Endodermal cell (in vitro differentiated cells): ENCODE results near the gene CHRND. TPM values are rescaled to one million over a fixed set of nuclear protein-coding genes. Genes with fewer than 3 reads are reported as not detected.

ENCODE experiments used
- DNase-seq: peaks from one replicate; pipeline ENCODE4 v3.0.0-alpha.2; 2017
- H3K27ac ChIP-seq: 2 replicates; pipeline ENCODE4 v1.5.1; 2013; ENCODE audit warnings: mild to moderate bottlenecking, low read depth, low read length, moderate library complexity
- H3K27me3 ChIP-seq: 2 replicates; pipeline ENCODE4 v1.6.1; 2013; ENCODE audit warnings: mild to moderate bottlenecking, low read length, moderate library complexity; ENCODE audit not compliant: insufficient read depth, control insufficient read depth, poor library complexity, severe bottlenecking
- H3K36me3 ChIP-seq: 2 replicates; pipeline ENCODE4 v1.7.0; 2013; ENCODE audit warnings: mild to moderate bottlenecking, low read length, moderate library complexity; ENCODE audit not compliant: control insufficient read depth, insufficient read depth
- H3K4me1 ChIP-seq: one replicate; pipeline ENCODE4 v1.7.0; 2013; ENCODE audit warnings: low read length; ENCODE audit not compliant: control insufficient read depth, insufficient read depth
- H3K4me3 ChIP-seq: 2 replicates; pipeline ENCODE4 v1.5.1; 2013; ENCODE audit warnings: mild to moderate bottlenecking, low read length, moderate library complexity
- H3K9ac ChIP-seq: 2 replicates; pipeline ENCODE4 v1.6.1; 2013; ENCODE audit warnings: mild to moderate bottlenecking, low read length, moderate library complexity; ENCODE audit not compliant: poor library complexity, severe bottlenecking; ENCODE audit errors: extremely low read depth
- H3K9me3 ChIP-seq: 2 replicates; pipeline ENCODE4 v1.6.1; 2013; ENCODE audit warnings: mild to moderate bottlenecking, low read length, moderate library complexity; ENCODE audit not compliant: control insufficient read depth
- H3K27ac Mint-ChIP-seq: 2 replicates; pipeline ENCODE4 v1.8.0; 2020; ENCODE audit warnings: mixed read lengths
- H3K27me3 Mint-ChIP-seq: 2 replicates; pipeline ENCODE4 v1.8.0; 2021; ENCODE audit warnings: mild to moderate bottlenecking, mixed read lengths; ENCODE audit not compliant: insufficient read depth
- H3K36me3 Mint-ChIP-seq: 2 replicates; pipeline ENCODE4 v1.8.0; 2020; ENCODE audit warnings: low read depth, mixed read lengths
- H3K4me1 Mint-ChIP-seq: 2 replicates; pipeline ENCODE4 v1.8.0; 2020; ENCODE audit warnings: mixed read lengths
- H3K4me3 Mint-ChIP-seq: 2 replicates; pipeline ENCODE4 v1.8.0; 2020; ENCODE audit warnings: mild to moderate bottlenecking, moderate library complexity, mixed read lengths
- H3K9me3 Mint-ChIP-seq: 2 replicates; pipeline ENCODE4 v1.8.0; 2020; ENCODE audit warnings: mild to moderate bottlenecking, mixed read lengths
- WGBS, 2 experiments: methylation state at CpG; one replicate each; pipeline versions ENCODE4 v1.1.5 to v1.1.7; 2013; ENCODE audit warnings: missing lambda C conversion rate in 2 of 2, mixed read lengths in 1 of 2; ENCODE audit not compliant: insufficient coverage in 1 of 2, insufficient read length in 1 of 2; 5-methylcytosine and 5-hydroxymethylcytosine counted together
- total RNA-seq, 2 donors: library from RNA; stranded (reverse); fragmentation: NEBNext Ultra II Directional in 1 of 2; extraction: Animal tissue kit (Norgen Biotek cat#: 25700) in 1 of 2; gene quantifications; 2 replicates in 1 of 2; 3 replicates in 1 of 2; pipeline ENCODE4 v1.2.1, GENCODE V29; 2021
- TF ChIP-seq, protein P1 (sequence below): fragments of 200-600 bp; sonication (generic); conservative IDR thresholded peaks from 2 replicates; pipeline ENCODE4 v1.5.0; 2021; ENCODE audit warnings: antibody characterized with exemption, mild to moderate bottlenecking

Gene CHRND
- total RNA-seq, 2 donors from 2014 or later = 0.11 TPM; not detected in 1

DNA sequence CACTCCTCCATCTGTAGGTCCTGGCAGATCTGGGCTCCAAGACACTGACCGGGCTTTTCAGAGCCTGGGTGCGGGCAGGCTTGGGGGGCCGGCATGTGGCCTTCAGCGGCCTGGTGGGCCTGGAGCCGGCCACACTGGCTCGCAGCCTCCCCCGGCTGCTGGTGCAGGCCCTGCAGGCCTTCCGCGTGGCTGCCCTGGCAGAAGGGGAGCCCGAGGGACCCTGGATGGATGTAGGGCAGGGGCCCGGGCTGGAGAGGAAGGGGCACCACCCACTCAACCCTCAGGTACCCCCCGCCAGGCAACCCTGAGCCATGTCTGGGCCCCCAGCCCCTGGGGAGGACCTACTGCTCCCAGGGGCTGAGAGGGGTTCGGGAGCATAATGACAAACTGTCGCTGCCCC, 761 bp upstream of the CHRND start:
- H3K9me3 ChIP-seq = no peaks in the 10 kb centered on the region
- WGBS, 2 experiments = 84 to 87% methylated on average over 5 to 14 of the region's 14 CpGs
- H3K9ac ChIP-seq = no peak overlapping the region
- no peak overlapping the region for H3K4me3 Mint-ChIP-seq
- peaks cover 52% of the 10 kb centered on the region for H3K27me3 ChIP-seq
- peaks cover 58% of the 10 kb centered on the region for H3K27me3 Mint-ChIP-seq
- no peaks in the 10 kb centered on the region for H3K4me1 ChIP-seq
- H3K4me1 Mint-ChIP-seq = no peaks in the 10 kb centered on the region
- no peak overlapping the region for H3K27ac ChIP-seq
- no peak overlapping the region for H3K27ac Mint-ChIP-seq
- H3K36me3 Mint-ChIP-seq = no peaks in the 10 kb centered on the region
- no peak for DNase-seq
- H3K36me3 ChIP-seq = no peaks in the 10 kb centered on the region
- H3K9me3 Mint-ChIP-seq = no peaks in the 10 kb centered on the region
- H3K4me3 ChIP-seq = no peak overlapping the region
- TF ChIP-seq, protein P1, sequence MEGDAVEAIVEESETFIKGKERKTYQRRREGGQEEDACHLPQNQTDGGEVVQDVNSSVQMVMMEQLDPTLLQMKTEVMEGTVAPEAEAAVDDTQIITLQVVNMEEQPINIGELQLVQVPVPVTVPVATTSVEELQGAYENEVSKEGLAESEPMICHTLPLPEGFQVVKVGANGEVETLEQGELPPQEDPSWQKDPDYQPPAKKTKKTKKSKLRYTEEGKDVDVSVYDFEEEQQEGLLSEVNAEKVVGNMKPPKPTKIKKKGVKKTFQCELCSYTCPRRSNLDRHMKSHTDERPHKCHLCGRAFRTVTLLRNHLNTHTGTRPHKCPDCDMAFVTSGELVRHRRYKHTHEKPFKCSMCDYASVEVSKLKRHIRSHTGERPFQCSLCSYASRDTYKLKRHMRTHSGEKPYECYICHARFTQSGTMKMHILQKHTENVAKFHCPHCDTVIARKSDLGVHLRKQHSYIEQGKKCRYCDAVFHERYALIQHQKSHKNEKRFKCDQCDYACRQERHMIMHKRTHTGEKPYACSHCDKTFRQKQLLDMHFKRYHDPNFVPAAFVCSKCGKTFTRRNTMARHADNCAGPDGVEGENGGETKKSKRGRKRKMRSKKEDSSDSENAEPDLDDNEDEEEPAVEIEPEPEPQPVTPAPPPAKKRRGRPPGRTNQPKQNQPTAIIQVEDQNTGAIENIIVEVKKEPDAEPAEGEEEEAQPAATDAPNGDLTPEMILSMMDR = no peak

DNA sequence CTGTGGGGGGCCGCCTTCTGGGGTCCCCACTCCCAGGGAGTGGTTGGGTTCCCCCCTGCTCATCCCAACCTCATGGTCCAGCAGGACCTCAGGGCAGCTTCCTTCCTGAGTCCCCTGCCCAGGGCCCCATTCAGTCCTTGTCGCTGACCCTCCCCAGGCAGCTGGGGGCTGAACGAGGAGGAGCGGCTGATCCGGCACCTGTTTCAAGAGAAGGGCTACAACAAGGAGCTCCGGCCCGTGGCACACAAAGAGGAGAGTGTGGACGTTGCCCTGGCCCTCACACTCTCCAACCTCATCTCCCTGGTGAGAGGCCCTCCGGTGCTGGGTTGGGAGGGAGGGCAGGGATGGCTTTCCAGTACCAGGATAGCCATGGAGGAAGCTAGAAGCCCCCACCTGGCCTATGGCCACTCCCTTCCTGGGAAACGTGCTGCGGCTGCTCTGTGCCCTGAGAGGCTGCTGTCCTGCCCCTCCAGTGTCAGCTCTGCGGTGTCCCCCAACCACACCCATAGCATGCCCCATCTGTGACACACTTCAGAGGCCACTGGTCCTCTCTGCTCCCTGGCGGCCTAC, 497 bp downstream of the CHRND start:
- TF ChIP-seq, protein P1 = no peak
- Mint-ChIP-seq H3K4me3 (no peak overlapping the region), H3K9me3 (no peaks in the 10 kb centered on the region), H3K27me3 (peaks cover 46% of the 10 kb centered on the region), H3K27ac (no peak overlapping the region), H3K36me3 (no peaks in the 10 kb centered on the region), H3K4me1 (no peaks in the 10 kb centered on the region)
- Histone ChIP-seq H3K4me1 (no peaks in the 10 kb centered on the region), H3K27ac (no peak overlapping the region), H3K27me3 (peaks cover 39% of the 10 kb centered on the region), H3K9ac (no peak overlapping the region), H3K4me3 (no peak overlapping the region), H3K36me3 (no peaks in the 10 kb centered on the region), H3K9me3 (no peaks in the 10 kb centered on the region)
- DNase-seq = no peak
- WGBS, 2 experiments = 80 to 85% methylated on average over 2 to 12 of the region's 13 CpGs

DNA sequence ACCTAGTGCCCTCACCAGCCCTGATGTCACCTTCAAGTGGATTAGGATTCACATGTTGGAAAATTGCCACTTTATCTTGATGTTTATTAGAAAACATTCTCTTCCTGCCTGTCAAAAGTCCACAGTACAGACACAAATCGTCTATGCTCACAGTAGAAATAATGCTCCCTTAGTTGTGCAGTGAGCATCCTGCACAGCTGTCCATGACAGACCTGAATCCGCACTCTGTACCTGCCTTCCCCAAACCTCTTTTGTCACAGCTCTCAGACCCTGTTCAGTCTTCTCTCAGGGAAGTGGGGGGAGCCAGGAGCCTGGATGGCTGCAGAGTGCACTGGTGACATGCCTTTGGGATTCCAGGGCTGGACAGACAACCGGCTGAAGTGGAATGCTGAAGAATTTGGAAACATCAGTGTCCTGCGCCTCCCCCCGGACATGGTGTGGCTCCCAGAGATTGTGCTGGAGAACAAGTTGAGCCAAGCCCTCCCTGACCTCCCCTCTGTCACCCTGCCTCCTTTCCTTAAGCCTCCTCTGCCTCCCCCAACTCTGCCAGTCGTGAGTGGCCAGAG, 2.0 kb downstream of the CHRND start:
- 89 to 90% methylated on average over 1 to 6 of the region's 6 CpGs for WGBS, 2 experiments
- Mint-ChIP-seq H3K27me3 (peaks cover 35% of the 10 kb centered on the region), H3K4me3 (no peak overlapping the region)

More for the DNA sequence above, 2.0 kb downstream of the CHRND start:
- no peaks in the 10 kb centered on the region for H3K36me3 Mint-ChIP-seq
- H3K9me3 ChIP-seq = no peaks in the 10 kb centered on the region
- H3K27ac Mint-ChIP-seq = no peak overlapping the region
- H3K36me3 ChIP-seq = no peaks in the 10 kb centered on the region
- TF ChIP-seq, protein P1 = no peak
- DNase-seq = no peak
- no peaks in the 10 kb centered on the region for H3K4me1 ChIP-seq
- H3K27me3 ChIP-seq = peaks cover 25% of the 10 kb centered on the region
- H3K4me1 Mint-ChIP-seq = no peaks in the 10 kb centered on the region
- H3K4me3 ChIP-seq = no peak overlapping the region
- no peak overlapping the region for H3K9ac ChIP-seq
- H3K27ac ChIP-seq = no peak overlapping the region
- no peaks in the 10 kb centered on the region for H3K9me3 Mint-ChIP-seq
